Epithelial cell of esophagus (primary cell): Measurements from ENCODE around the gene FKBP5.
"Not testable (repeated sequence)": the region's sequence is repeated elsewhere in the genome, so short reads cannot be mapped to it uniquely, and the experiment has no call there.

Experiments
- DNase-seq: peaks from one replicate; pipeline ENCODE4 v3.0.0; 2010; ENCODE audit warnings: low read depth
- H3K4me3 ChIP-seq: 2 replicates; pipeline ENCODE4 v1.5.1; 2011; ENCODE audit warnings: mild to moderate bottlenecking, low read length, control low read depth
- TF ChIP-seq, protein P1 (sequence below): IDR thresholded peaks from 2 replicates; pipeline ENCODE4 v1.5.1; 2011; ENCODE audit warnings: low read depth, mild to moderate bottlenecking, low read length, control low read depth, inconsistent platforms; ENCODE audit not compliant: insufficient read depth; ENCODE audit errors: missing control alignments

Gene FKBP5

DNA sequence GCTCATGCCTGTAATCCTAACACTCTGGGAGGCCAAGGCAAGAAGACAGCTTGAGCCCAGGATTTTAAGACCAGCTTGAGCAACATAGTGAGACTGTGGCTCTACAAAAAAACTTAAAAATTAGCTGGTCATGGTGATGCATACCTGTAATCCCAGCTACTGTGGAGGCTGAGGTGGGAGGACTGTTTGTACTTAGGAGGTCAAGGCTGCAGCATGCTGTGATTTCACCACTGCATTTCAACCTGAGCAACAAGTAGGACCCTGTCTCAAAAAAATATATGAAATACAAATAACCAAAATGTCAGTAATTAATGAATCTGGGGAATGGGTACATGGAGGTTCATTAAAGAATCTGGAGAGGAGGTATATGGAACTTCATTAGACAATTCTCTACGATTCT lies 9.9 kb downstream of the FKBP5 start:
- TF ChIP-seq, protein P1, sequence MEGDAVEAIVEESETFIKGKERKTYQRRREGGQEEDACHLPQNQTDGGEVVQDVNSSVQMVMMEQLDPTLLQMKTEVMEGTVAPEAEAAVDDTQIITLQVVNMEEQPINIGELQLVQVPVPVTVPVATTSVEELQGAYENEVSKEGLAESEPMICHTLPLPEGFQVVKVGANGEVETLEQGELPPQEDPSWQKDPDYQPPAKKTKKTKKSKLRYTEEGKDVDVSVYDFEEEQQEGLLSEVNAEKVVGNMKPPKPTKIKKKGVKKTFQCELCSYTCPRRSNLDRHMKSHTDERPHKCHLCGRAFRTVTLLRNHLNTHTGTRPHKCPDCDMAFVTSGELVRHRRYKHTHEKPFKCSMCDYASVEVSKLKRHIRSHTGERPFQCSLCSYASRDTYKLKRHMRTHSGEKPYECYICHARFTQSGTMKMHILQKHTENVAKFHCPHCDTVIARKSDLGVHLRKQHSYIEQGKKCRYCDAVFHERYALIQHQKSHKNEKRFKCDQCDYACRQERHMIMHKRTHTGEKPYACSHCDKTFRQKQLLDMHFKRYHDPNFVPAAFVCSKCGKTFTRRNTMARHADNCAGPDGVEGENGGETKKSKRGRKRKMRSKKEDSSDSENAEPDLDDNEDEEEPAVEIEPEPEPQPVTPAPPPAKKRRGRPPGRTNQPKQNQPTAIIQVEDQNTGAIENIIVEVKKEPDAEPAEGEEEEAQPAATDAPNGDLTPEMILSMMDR, result no peak
- no peak overlapping the region for H3K4me3 ChIP-seq
- no peak for DNase-seq

DNA sequence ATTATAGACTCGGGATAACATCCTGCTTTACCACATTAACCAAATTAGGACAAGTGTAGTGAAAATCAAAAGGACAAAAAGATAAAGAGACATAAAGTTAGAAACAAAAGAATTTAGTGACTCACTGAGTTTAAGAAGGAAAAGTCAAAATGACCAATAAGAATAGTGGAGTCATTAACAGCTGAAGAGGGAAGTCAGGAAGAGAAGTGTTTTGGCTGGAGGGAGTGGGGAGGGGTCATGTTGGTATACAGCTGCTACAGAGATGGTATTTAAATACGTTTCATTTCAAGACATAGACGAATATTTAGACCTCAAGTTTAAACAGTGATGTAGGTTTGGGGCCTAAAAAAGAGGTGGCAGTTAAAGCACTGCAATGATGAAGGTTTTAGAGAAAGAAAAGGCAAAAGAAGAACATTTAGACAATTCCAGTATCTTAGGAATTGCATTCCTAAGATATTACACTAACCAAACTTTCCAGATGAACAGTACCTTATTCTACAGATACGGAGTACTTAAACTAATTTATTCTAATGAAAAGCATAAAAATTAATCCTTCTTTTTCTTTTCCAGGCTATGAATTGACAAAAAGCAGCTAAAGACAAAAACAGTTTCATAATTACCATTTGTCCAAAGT lies 10.6 kb downstream of the FKBP5 start:
- TF ChIP-seq, protein P1, result no peak
- no peak for DNase-seq

DNA sequence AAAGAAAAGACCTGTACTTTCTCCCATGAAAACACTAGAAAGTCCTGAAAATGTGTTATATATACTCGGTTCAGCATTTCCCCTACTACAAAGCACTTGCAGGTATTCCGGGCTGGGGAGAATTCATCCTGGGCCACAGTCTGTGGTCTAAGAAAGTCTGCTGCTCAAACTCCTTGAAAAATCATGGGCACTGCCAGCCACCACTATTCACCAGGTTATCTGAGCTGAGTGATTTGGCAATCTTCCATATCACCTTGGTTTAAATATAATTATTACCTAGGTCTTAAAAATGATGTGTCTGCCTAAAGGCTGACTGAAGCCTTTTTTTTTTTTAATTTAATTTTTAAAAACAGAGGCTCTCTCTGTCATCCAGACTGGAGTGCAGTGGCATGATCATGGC lies 11.3 kb downstream of the FKBP5 start:
- no peak overlapping the region for H3K4me3 ChIP-seq
- TF ChIP-seq, protein P1, result no peak
- DNase-seq, result no peak

More for the DNA sequence above, 10.6 kb downstream of the FKBP5 start:
- no peak overlapping the region for H3K4me3 ChIP-seq

DNA sequence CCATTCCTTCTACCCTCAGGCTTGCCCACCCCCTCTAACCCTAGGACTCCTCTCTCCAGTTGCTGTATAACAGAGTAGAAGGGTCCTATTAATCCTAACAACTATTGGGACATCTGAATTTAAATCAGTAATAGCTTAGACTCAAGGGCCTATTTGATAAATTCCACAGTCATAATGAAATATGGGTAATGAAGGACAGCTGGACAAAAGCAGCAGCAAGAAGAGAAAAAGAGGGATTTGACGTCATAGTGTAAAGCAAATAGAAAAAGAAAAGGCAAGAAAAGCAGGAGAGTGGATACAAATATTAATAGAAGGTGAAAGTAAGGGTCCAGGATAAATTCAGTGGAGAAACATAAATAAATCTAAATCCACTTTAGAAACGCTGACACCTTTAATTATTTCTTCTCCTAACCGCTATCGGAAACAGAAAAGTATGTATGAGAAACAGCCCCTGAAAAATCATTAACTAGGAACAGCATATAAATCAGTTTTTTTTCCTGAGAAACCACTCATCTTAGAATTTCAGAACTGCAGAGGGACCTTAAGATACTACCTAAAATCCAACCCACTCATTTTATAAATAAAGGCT lies 12.8 kb downstream of the FKBP5 start:
- DNase-seq, result no peak
- H3K4me3 ChIP-seq, result no peak overlapping the region
- TF ChIP-seq, protein P1, result no peak

DNA sequence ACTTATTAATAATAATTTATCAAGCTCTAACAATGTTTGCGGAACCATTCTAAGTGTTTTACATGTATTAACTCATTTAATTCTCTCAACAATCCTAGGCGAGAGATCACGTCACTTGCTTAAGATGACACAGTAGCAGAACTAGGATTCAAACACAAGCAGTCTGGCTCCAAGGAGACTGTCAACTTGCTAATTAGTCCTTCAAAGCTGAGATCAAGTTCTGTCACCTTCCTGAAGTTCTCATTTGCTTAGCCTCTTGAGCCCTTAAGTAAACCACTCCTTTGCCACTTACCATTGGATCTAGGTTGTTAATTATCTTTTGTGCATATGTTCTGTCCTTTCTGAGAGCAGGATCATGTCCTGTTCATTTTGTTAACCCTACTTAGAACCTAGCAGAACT lies 14.1 kb downstream of the FKBP5 start:
- TF ChIP-seq, protein P1, result no peak
- DNase-seq, result no peak
- H3K4me3 ChIP-seq, result no peak overlapping the region

DNA sequence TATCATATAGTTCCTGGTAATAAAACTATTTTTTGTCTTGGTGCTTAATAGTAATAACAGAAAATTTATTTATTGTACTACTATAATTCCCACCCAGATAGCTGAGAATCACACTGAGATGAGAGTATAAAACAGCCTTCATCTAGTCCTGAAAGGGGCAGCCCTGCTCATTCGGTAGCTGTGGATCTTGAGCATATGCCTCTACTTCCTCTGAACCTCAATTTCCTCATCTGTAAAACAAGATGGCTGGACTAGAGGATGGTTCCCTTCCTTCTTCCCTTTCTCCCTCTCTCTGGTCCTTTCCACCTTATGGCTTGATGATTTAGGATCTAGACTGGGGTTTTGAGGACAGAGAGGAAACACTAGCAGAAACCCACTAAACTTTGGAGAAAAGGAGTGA lies 15.0 kb downstream of the FKBP5 start:
- H3K4me3 ChIP-seq, result no peak overlapping the region
- no peak for DNase-seq
- TF ChIP-seq, protein P1, result no peak

DNA sequence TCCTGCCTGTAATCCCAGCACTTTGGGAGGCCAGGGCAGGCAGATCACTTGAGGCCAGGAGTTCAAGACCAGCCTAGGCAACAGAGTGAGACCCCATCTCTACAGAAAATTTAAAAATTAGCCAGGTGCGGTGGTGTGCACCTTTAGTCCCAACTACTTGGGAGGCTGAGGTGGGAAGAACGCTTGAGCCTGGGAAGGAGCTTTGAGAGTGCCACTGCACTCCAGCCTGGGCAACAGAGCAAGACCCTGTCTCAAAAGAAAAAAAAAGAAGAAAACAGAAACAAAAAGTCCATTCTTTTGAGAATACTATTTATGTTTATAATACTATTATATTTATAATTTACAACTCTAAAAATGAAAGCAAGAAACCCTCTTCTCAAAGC lies 15.4 kb downstream of the FKBP5 start:
- DNase-seq, H3K4me3 ChIP-seq: not testable (repeated sequence)

DNA sequence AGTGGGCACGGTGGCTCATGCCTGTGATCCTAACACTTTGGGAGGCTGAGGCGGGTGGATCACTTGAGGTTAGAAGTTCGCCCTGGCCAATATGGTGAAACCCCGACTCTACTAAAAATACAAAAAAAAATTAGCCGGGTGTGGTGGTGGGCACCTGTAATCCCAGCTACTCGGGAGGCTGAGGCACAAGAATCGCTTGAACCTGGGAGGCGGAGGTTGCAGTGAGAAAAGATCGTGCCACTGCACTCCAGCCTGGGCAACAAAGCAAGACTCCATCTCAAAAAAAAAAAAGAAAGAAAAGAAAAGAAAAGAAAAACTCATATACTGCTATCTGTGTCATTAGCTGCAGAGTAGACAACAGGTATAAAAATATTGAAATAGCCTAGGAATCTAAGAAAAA lies 18.3 kb downstream of the FKBP5 start:
- DNase-seq, H3K4me3 ChIP-seq: not testable (repeated sequence)
